Activated CD4-positive, alpha-beta T cell treated with anti-CD3 and anti-CD28 coated beads, Interleukin-2, amount 50 U/mL, for 24 hours (primary cell): Measurements from ENCODE around the gene EDN1.
"Not testable (repeated sequence)": the region's sequence is repeated elsewhere in the genome, so short reads cannot be mapped to it uniquely, and the experiment has no call there.

Experiments used
- DNase-seq, 2 donors: peaks; one replicate each; pipeline ENCODE4 v3.0.0-alpha.2; 2020; ENCODE audit warnings: low read depth in 1 of 2, low spot score in 1 of 2

The EDN1 gene

DNA sequence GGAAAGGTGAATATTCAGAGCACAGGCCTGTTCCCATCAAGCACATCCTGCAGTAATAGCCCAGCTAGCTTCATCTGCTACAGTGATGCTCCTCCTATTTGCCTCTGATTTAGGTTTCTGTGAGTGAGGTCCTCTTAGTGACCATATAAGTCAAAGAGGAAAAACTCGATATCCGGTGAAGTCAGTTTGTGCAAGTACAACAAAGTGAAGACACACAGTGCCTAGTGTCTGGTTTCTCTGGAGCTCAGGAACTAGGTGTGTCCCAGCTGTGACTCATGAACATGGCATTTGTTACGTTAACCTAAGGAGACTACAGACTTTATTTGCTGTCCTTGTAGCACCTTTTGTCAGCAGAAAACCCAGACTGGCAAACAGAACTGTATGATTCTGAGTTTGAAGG lies 33.9 kb downstream of the EDN1 start:
- no peak for DNase-seq

GRCh38 chr6:12324748-12325147 lies 34.6 kb downstream of the EDN1 start:
- DNase-seq, result no peak

- DNase-seq, result no peak
Measured at GRCh38 chr6:12325872-12326271, 35.7 kb downstream of the EDN1 start.

GRCh38 chr6:12327391-12327790 lies 37.2 kb downstream of the EDN1 start:
- no peak for DNase-seq

- no peak for DNase-seq
Measured at GRCh38 chr6:12327988-12328387, 37.8 kb downstream of the EDN1 start.

DNA sequence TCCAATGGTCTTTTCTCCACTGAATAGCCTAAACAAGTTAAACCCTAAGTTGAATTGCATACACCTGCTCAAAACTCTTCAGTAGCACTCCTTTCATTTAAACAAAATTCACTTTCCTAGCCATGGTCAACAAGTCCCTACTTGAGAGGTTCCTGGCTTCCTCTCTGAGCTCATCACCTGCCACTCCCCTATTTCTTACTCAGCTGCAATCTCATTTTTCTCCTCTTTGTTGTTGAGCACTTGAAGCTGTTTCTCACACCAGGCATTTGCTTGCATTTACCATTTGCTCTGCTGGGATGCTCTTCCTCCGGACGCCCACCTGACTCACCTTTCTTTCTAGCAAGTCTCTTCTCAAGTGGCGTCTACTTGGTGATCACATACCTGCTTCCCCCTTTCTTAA lies 38.5 kb downstream of the EDN1 start:
- DNase-seq, result no peak

DNA sequence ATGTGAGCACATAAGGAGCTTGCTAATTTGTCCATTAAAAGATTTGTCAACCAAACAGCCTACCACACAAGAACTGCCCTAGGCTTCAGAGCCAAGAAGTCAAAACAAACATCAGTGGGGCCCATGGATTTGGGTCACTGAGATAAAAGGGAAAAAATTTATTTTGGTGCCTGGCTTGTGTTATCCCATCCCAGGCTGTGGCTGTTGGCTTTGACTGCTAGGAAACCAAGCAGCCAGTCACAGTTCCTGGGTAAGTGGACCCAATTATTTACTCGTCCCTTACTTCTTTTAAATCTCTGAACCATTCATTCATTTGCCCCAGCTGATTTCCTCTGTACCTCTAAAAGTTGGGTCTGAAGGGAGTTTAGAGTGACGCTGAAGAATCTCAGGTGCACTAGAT lies 41.3 kb downstream of the EDN1 start:
- DNase-seq, result no peak

DNA sequence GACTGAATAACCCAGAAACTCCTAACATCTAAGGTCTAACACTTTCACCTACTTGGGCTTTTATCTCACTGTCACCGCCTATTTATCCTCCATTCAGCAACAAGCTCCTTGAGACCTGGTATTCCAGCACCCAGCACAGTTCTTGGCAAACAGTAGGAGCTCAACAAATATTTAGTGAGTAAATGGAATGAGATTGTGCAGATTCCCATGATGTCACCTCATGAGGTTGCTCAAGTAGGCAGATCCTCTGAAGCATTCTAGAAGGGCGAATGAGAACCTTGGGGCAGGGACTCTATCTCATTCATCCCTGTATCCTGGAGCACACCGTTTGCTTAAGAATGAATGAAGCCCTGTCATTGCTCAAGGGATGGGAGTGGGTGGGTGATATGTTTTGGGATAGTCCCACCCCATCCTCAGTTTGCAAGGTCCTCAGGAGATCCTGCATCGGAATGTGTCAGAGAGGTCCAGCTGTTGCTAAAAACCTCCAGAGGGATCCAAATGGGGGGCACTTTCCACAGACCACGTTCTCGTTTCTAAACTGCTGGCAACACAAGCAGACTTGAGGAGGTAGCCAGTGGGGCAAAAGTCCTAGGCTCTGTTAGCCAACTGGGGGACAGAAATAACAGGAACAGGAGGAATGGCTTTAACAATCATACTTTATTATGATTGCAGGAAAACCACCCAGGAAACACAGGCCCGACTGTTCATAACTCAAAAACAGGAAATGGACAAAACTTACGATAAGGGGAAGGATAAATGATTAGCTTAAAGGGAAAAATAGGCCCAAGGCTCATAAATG lies 42.0 kb downstream of the EDN1 start:
- DNase-seq, result no peak

- not testable (repeated sequence) for DNase-seq
Measured at GRCh38 chr6:12332750-12333079, 42.6 kb downstream of the EDN1 start.

- DNase-seq, result no peak
Measured at GRCh38 chr6:12333128-12333527, 43.0 kb downstream of the EDN1 start.

GRCh38 chr6:12334526-12335130 lies 44.5 kb downstream of the EDN1 start:
- no peak for DNase-seq

DNA sequence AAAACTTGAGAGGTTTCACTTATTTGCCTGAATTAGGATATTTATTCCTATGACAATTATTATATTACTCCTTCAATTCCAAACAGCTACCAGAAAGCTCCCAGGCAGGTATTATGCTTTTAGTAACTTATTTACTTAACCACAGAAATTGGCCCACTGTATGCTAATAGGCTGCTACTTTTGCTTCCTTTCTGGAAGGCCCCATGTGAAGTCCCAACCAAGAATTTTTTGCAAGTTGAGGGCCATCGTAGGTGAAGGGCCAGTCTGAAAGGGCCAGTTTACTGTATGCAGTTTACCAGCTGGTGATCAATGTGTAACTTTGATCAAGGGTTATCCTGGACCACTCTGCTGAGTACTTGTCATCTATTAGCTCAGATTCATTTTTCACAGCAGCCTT lies 45.0 kb downstream of the EDN1 start:
- DNase-seq, result no peak

DNA sequence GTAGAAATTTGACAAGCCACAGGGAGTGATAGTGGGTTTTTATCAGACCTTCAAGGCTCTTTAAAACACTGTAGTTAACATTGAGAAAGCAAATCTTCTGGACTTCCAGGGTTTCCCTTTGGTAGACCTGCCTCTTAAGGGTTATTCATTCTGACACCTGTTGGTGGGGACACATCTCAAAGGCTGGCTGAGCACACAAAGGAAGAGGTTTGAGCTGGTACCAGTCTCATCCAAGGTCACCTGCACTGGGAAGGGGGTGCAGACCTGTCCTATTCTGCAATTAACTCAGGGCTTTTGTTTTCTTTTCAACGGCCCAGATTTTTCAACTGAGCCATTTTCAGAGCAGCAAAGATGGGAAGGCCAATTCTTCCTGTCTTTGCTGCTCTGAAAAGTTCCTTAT lies 45.6 kb downstream of the EDN1 start:
- DNase-seq, result no peak

- no peak for DNase-seq
Measured at GRCh38 chr6:12336121-12336971, 46.2 kb downstream of the EDN1 start.

GRCh38 chr6:12339022-12339421 lies 48.9 kb downstream of the EDN1 start:
- no peak for DNase-seq

GRCh38 chr6:12339808-12340487 lies 49.8 kb downstream of the EDN1 start:
- DNase-seq, result no peak

GRCh38 chr6:12340488-12340818 lies 50.3 kb downstream of the EDN1 start:
- no peak for DNase-seq

GRCh38 chr6:12342664-12343063 lies 52.5 kb downstream of the EDN1 start:
- no peak for DNase-seq

- DNase-seq, result no peak
Measured at GRCh38 chr6:12343122-12343439, 52.9 kb downstream of the EDN1 start.

GRCh38 chr6:12343440-12344162 lies 53.4 kb downstream of the EDN1 start:
- DNase-seq, result no peak

DNA sequence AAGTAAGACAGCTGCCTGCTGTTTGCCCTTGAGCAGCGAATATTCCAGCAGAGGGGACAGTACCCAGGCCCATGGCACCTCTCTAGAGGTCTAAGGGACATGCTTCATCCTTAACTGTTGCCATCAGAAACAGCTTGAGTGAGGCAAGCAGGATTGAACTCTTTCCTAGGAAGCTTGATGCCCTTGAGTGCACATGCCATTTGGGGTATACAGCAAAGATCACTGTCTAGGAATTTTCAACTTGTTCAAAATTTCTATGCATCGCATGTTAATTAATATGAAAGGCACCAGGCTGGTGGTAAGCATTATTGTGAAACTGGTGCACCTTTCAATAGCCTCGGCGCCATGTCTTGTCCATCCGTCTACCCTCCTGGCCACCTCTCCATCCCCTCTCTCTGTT lies 54.1 kb downstream of the EDN1 start:
- no peak for DNase-seq
